22Rv1 (cell line): ENCODE measurements around the gene SMC3.

Source experiments
- CTCF ChIP-seq: fragments of 450-650 bp; IDR thresholded peaks from 2 replicates; pipeline ENCODE4 v1.5.1; 2017; ENCODE audit warnings: mild to moderate bottlenecking
- ZFX ChIP-seq: fragments of 450-650 bp; IDR thresholded peaks from 2 replicates; pipeline ENCODE4 v1.6.1; 2017; ENCODE audit warnings: antibody characterized with exemption, borderline replicate concordance

GRCh38 chr10:110563132-110563531 lies 4.4 kb upstream of the SMC3 start:
- TF ChIP-seq ZFX (no peak), CTCF (no peak)
